Stimulated activated naive CD8-positive, alpha-beta T cell treated with anti-CD3 and anti-CD28 coated beads, Interleukin-15, Interleukin-2, amounts not matched to agents 100 U/mL and 50 U/mL, for 24 hours (primary cell): Measurements from ENCODE around the gene GTF3C1.
"Not testable (repeated sequence)": the region's sequence is repeated elsewhere in the genome, so short reads cannot be mapped to it uniquely, and the experiment has no call there.

Experiments used
- ATAC-seq: fragments of 150-1000 bp; cut with Tn5 transposase; one replicate; pipeline ENCODE4 v1.10.0; 2021
- DNase-seq: peaks from one replicate; pipeline ENCODE4 v3.0.0; 2021

GTF3C1 gene, protein sequence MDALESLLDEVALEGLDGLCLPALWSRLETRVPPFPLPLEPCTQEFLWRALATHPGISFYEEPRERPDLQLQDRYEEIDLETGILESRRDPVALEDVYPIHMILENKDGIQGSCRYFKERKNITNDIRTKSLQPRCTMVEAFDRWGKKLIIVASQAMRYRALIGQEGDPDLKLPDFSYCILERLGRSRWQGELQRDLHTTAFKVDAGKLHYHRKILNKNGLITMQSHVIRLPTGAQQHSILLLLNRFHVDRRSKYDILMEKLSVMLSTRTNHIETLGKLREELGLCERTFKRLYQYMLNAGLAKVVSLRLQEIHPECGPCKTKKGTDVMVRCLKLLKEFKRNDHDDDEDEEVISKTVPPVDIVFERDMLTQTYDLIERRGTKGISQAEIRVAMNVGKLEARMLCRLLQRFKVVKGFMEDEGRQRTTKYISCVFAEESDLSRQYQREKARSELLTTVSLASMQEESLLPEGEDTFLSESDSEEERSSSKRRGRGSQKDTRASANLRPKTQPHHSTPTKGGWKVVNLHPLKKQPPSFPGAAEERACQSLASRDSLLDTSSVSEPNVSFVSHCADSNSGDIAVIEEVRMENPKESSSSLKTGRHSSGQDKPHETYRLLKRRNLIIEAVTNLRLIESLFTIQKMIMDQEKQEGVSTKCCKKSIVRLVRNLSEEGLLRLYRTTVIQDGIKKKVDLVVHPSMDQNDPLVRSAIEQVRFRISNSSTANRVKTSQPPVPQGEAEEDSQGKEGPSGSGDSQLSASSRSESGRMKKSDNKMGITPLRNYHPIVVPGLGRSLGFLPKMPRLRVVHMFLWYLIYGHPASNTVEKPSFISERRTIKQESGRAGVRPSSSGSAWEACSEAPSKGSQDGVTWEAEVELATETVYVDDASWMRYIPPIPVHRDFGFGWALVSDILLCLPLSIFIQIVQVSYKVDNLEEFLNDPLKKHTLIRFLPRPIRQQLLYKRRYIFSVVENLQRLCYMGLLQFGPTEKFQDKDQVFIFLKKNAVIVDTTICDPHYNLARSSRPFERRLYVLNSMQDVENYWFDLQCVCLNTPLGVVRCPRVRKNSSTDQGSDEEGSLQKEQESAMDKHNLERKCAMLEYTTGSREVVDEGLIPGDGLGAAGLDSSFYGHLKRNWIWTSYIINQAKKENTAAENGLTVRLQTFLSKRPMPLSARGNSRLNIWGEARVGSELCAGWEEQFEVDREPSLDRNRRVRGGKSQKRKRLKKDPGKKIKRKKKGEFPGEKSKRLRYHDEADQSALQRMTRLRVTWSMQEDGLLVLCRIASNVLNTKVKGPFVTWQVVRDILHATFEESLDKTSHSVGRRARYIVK (N-terminal part only)

DNA sequence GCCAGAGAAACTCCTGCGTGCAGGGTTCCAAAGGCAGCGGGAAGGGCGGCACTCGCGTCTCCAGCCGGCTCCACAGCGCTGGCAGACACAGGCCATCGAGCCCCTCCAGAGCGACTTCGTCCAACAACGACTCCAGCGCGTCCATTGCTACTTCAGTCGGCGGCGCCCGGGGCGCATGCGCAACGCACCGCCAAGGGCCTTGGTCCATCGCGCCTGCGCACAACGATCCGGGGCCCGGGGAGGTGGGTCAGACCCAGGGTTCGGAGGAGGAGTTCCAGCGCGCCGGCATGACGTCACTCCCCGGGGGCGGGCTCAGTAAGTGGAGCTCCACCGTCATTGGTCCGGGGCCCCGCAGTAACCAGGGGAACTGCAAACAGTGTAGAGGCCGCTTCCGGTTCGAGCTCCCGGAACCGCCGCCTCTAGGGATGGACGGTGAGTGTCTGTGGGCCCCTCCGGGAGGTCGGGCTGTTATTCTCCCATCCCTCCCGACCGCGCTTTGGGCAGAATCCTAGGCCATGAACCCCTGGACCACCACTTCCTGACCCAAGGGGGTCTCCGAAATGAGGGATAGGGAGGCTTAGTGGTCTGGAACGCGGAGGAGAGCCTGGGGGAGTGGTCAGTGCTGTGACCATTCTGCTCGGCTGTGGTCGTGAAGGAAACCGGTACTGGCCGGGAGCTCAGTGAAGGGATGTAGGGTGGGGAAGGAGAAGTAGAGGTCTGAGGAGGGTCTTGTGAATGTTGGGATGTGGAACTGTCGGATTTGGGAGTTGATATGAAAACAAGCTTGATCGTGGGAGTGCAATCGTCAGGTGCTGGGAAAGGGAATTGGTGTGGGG, at the start of gene GTF3C1, which contains the start of gene KATNIP:
TSS of gene GTF3C1 (minus strand) at position 168 of the 836 bp plus-strand sequence. CDS start at position 145, 23 bp downstream.
TSS of gene KATNIP (plus strand) at position 399 of the 836 bp plus-strand sequence. CDS start at position 426, 27 bp downstream.
- ATAC-seq = peak; percentile 98

DNA sequence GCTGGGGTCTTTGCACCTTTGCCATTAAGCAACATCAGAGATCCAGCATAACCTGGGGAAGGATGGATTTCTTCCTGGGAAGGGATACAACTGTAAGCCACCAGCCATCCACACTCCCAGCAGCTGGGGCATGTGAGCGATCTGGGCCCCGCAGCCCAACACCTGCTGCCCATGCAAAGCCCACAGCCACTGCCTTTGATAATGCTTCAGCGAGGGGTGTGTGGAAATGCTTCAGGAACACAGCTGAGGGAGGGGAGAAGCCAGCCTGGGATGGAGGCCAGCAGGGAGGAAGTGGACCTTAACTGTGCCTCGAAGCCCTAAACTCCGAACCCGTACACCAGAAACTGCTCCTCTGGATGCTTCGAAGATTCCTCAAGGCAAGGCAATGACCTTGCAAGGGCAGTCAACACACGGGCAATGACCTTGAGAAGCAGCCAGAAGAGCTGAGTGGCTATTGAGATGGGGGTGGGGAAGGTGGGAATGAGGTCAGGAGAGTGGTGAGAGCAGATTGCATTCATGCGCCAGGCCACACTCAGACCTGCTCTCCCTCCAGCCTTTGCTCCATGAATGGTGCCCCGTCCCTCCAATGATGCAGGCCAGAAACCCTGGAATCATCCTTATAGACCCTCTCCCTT, 49.3 kb upstream of the GTF3C1 start:
- DNase-seq = no peak
- no peak for ATAC-seq

More for the DNA sequence above, at the start of gene GTF3C1, which contains the start of gene KATNIP:
- DNase-seq = peak; percentile 100

DNA sequence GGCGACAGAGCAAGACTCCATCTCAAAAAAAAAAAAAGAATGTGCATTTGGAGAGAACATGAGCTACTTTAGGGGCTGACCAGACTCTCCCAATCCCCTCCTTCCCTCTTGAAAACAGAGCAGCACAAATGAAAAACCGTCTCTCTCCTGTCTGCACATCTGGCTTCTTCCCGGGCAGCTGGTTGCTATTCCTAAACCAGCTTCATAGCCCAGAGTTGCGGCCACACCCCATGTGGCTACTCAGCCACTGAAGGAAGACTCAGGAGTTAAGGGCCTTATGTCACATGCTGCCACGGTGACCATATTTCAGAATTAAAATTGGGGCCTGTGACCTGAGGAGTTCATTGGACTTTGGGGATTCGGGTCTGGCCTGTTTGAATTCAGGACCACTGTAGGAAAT, 48.5 kb upstream of the GTF3C1 start:
- no peak for ATAC-seq
- DNase-seq = no peak

DNA sequence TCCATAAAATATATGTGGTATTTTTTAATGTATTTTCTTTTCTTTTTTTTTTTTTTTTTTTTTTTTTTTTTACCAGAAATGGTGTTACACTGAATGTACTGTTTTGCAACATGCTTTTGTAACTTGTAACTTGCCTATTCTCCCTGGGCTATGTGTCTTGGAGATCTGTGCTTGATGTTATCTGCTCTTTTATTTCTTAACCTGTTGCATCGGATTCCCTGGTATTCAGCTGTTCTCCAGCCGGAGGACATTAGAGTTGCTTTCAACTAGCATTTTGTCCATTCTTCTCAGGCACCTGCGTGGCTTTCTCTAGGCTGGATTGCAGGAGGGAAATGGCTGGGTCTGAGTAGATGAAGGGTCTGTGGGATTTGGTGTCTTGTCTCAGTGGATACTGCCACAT, 47.6 kb upstream of the GTF3C1 start:
- DNase-seq = no peak
- no peak for ATAC-seq

DNA sequence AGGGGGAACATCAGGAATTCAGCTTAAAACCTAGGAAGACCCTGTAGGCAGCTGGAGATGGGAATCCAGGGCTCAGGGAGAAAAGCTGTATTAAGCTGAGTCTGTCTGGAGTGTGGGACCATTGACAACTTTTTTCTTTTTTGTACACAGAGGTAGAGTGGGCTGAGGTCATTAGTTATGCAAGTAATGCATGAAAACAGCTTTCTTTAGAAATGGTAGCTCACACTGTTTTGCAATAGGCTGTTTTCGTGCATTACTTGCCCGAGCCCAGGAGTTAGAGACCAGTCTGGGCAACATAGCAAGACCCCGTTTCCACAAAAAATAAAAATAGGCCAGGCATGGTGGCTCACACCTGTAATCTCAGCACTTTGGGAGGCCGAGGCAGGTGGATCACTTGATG, 46.7 kb upstream of the GTF3C1 start:
- no peak for DNase-seq

DNA sequence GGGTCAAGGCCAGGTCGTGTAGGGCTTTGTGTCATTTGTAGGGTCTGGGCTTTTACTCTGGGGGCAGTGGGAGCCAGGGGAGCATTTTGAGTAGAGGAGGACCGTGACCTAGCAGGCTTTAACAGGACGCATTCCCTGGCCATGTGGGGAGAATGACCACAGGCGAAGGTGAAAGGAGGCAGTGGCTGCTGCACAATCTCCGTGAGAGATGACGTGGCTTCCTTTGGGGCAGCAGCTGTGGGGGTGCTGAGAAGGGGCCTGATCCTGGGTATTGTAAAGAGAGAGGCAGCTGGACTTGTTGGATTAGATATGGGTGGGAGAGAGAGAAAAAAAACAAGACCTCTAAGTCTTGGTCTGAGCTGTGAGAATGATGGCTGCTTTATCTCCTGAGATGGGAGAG, 46.3 kb upstream of the GTF3C1 start:
- ATAC-seq (no peak), DNase-seq (no peak)

More for the DNA sequence above, 46.7 kb upstream of the GTF3C1 start:
- ATAC-seq = no peak

DNA sequence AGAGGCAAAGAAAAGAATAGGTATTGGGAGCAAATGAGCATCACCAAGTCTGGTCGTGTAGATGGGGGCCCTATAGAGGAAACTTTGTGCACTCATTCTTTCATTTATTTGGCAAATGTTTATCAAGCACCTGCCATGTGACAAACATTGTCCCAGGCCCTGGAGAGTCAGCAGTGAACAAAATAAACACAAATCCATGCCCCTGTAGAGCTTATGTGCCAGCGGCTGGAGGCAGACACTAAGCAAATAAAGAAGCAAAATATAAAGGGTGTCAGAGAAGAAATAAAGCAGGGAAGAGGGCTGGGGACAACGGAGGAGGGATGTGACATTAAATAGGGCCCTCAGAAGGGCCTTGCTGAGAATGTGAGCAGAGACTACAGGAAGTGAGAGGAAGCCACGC, 45.8 kb upstream of the GTF3C1 start:
- ATAC-seq = no peak
- no peak for DNase-seq

DNA sequence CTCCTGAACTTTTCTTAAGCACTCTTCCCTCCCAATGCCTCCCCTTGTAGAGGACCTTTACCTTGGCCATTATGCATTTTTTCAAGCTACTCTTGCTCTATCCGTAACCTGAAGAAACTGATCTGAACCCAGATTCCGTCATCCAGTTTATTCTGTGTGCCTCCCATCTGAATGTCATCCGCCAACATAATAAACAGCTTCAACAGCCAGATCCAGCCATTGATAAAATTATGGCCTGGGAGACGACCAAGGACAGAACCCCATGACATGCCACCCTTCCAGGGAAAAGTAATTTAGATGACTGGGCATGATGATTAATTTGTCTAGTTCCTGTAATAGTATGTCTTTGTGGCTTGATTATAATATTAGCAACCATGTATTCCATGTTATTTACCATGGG, 42.1 kb upstream of the GTF3C1 start:
- no peak for ATAC-seq
- no peak for DNase-seq

DNA sequence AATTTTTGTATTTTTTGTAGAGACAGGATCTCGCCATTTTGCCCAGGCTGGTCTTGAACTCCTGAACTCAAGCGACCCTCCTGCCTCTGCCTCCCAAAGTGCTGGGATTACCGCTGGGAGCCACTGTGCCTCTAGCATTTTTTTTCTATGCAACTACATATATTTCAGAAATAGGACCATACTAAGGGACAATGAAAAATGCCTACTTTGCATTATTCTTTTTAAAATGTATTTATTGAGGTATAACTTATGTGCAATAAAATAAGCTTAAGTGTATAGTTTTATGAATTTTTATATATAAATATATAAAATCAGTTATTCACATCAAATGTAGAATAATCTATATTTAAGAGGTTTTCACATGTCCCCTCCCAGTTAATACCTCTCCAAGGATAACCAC, 38.3 kb upstream of the GTF3C1 start:
- DNase-seq (no peak), ATAC-seq (no peak)

DNA sequence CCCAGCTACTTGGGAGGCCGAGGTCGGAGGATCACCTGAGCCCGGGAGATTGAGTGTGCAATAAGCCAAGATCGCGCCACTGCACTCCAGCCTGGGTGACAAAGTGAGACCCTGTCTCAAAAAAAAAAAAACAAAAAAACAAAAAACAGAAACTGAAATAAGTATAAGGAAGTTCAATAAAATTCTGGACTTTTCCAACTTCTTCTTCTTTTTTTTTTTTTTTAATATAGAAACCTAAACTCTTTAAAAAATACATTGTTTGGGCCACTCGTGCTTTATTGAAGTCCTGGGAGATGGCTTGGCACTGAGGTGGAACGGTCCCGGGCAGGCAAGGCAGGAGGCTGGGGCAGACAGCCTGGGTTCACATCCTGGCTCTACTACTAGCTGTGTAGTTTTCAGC, 37.0 kb upstream of the GTF3C1 start:
- ATAC-seq (no peak), DNase-seq (no peak)

DNA sequence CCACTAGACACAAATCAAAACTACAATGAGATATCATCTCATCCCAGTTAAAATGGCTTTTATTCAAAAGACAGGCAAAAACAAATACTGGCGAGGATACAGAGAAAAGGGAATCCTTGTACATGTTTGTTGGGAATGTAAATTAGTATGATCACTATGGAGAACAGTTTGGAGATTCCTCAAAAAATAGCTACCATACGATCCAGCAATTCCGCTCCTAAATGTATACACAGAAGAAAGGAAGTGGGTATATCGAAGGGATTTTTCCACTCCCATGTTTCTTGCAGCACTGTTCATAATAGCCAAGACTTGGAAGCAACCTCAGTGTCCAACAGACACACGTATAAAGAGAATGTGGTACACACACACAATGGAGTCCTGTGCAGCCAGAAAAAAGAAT, 35.5 kb upstream of the GTF3C1 start:
- no peak for ATAC-seq
- DNase-seq = no peak

DNA sequence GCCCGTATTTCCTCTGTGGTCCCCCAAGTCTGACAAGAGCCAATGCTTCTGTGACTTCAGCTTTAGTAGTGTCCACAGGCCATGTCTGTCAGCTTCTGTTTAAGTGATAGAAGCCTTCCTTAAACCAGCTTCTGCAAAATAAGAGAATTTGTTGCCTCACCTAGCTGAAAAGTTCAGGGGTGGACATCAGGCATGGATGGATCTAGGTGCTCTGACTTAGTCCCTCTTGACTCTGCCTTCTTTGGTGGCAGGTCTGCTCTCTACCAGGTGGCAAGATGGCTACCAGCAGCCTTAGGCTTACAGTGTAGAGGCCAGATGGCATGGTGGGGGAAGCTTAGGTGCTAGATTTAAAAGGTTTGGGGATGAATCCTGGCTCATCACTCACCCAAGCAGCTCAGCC, 33.9 kb upstream of the GTF3C1 start:
- no peak for ATAC-seq
- DNase-seq = no peak

DNA sequence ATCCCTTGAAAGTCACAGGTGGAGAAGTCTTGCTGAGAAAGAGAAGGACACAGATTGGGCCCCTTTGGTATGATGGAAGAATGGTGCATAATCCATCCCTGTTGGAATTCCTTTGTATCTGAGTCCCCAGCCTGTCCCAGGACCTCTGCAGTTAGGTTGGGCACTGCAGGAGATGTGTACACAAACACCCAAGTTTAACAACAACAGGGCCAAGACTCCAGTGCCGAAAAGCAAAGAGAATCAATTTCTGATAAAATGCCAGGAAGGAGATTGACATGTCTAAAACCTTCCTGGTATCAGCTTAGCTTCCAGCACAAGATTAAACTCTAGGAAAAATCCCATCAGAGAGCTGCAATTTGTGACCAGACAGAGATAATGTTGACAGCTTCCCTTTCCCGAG, 33.2 kb upstream of the GTF3C1 start:
- ATAC-seq = no peak
- no peak for DNase-seq

DNA sequence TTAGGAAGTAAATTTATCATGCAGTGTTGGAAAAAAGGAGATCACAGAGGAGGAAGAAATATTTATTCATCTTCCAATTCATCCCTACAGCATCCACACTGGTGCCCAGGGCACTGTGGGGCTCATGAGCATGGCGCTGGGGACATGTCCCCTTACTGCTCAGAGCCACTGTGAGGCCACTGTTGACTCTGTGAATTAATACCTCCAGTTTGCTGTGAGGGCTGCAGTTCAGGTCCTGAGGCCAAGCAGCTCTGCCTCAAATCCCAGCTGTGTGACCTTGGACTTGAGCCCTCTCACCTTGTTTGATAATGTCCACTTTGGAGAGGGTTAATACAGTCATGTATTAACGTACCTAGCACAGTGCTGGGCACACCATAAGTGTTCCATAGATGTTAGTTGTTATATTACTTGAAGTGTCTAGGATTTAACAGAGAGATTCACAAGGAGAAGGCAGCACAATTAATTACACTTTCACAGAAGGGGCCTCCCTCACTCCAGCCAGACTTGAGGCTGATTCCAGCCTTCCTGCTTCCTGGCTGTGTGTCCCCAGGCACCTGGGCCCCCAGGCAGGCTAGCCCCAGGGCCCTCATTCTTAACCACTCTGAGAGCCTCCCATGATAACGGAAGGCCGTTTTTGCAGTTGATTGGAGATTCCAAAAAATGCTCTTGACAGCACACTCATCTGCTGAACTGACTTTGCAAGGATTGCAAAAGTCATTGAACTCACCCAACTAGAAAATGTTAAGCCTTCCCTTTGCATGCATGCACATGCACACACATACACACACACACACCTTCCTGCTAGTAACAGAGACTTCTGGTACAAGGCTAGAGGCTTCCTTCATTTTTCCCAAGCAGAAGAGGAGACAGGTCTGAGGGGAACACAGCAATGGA, 29.6 kb upstream of the GTF3C1 start:
- no peak for DNase-seq
- no peak for ATAC-seq

DNA sequence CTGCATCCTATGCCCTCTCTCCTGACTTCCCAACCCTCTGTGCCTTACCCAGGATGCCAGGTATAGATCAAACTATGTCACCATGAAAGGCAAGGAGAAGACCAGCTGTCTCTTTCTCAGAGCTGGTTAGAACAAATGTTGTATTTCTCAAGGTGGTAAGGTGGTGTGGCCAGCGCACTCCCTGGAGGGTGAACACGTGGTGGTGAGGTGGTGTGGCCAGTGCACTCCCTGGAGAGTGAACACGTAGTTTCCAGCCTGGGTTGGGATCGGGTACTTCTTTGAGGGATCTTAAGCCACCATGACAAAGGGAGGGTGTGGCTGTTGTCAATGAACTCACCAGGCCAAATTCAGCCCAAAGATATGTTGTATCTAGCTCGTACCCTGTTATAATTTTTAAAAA, 27.0 kb upstream of the GTF3C1 start:
- ATAC-seq = no peak
- no peak for DNase-seq

DNA sequence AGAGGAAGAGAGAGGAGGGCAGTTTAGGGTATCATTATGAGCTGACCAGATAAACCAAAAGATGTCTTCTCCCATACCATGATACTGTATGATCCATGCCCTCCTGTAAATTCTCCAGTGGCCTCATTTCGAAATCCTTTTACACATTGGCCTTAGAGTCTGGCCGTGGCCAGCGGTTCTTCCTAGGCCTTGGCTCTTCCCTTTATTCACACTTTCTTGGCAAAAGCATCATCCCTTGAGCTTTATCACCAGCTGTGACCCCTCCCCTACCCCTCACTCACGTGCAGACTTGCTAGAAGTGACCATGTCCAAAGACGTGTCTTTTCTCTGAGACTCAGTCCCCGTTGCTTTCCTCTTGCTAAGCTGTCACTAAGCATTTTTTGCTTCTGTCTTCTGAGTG, 23.0 kb upstream of the GTF3C1 start:
- DNase-seq = no peak
- no peak for ATAC-seq

DNA sequence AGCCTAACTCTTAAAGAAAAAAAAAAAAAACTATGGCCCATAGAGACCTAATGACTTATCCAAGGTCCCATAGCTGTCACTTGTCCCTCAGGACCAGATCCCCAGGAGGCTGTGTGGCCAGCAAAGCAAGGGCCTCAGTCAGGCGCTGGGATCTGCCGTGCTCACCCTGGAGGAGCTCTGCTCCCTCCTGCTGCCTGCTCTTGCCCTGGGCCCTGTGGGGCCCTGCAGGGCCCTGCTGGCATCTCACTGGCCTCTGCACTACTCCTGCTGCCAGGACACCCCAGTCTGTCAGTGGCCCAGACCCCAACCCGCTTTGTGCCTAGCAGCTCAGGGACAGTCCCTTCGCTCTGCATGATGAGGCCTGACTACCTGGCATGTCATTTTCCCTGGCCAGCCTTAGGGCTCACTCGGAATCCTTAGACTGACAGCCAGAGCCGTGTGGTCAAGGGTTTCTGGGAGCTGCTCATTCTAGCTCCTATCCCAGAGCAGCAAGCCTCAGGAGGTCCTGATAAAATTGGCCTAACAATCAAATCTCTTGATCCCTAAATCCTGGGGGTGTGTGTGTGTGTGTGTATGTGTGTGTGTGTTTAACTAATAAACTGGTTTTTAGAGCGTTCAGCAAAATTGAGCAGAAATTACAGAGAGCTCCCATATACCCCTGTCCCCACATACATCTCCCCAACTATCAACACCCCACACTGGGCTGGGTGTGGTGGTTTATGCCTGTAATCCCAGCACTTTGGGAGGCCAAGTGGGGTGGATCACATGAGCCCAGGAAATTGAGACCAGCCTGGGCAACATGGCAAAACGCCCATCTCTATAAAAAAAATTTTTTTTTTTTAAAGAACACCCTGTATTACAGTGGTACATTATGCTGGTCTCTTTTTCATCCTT, 22.0 kb upstream of the GTF3C1 start:
- ATAC-seq (no peak), DNase-seq (no peak)

DNA sequence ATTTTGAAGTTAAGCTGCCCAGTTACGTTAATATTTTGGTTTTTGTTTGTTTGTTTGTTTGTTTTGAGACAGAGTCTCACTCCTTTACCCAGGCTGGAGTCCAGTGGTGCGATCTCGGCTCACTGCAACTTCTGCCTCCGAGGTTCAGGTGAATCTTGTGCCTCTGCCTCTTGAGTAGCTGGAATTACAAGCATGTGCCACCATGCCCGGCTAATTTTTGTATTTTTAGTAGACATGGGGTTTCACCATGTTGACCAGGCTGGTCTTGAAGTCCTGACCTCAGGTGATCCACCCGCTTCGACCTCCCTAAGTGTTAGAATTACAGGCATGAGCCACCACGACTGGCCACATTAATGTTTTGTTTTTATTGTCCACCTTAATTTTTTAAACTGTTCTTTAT, 21.3 kb upstream of the GTF3C1 start:
- ATAC-seq, DNase-seq: not testable (repeated sequence)

DNA sequence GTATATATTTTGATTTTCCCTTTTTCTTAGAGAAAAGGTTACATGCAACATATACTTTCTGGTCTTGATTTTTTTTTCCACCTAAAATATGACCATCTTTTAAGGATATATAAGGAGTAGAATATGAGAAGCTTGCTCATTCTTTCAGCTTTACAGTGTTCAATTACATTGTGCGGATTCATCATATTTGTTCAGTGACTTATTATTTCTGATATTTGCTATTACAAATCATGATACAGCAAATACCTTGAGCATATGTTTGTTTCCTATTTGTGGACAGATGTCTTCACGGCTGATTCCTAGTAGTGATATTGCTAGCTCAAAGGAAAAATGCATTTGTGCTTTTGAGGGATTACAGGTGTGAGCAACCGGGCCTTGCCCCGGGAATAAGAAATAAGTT, 18.4 kb upstream of the GTF3C1 start:
- no peak for ATAC-seq
- no peak for DNase-seq
